CD14-positive monocyte (primary cell): ENCODE data around the gene DNMT3L. TPM values are rescaled to one million over a fixed set of nuclear protein-coding genes. Genes with fewer than 3 reads are reported as not detected.

Experiments
- DNase-seq, 3 donors: peaks; one replicate each; pipeline ENCODE4 v3.0.0-alpha.2; 2011 to 2022
- H2AFZ ChIP-seq: 2 replicates; pipeline ENCODE4 v1.6.0; 2012; ENCODE audit warnings: mild to moderate bottlenecking, low read depth, low read length, inconsistent platforms; ENCODE audit not compliant: insufficient read depth, poor library complexity, severe bottlenecking
- H3K27ac ChIP-seq, 2 donors: 1 replicate in 1 of 2; 2 replicates in 1 of 2; pipeline ENCODE4 v1.5.1; 2012 to 2013; ENCODE audit warnings: low read length in 2 of 2, control low read depth in 1 of 2, inconsistent platforms in 1 of 2, low read depth in 1 of 2, mild to moderate bottlenecking in 1 of 2
- H3K27me3 ChIP-seq, 2 donors: one replicate each; pipeline versions ENCODE4 v1.6.0 to v1.6.1; 2011 to 2013; ENCODE audit warnings: low read length in 2 of 2; ENCODE audit not compliant: control insufficient read depth in 2 of 2, insufficient read depth in 2 of 2
- H3K36me3 ChIP-seq, 2 donors: replicated peaks in 1 of 2; 1 replicate in 1 of 2; 2 replicates in 1 of 2; pipeline versions ENCODE4 v1.5.1 to v1.6.1; 2012 to 2013; ENCODE audit warnings: low read length in 2 of 2, control low read depth in 1 of 2, inconsistent platforms in 1 of 2, mild to moderate bottlenecking in 1 of 2; ENCODE audit not compliant: insufficient read depth in 2 of 2, control insufficient read depth in 1 of 2
- H3K4me1 ChIP-seq, 2 donors: 1 replicate in 1 of 2; 2 replicates in 1 of 2; pipeline versions ENCODE4 v1.5.1 to v1.6.1; 2012 to 2013; ENCODE audit warnings: low read length in 2 of 2, control low read depth in 1 of 2, inconsistent platforms in 1 of 2, mild to moderate bottlenecking in 1 of 2, moderate library complexity in 1 of 2; ENCODE audit not compliant: insufficient read depth in 2 of 2, control insufficient read depth in 1 of 2
- H3K4me2 ChIP-seq: replicated peaks from 2 replicates; pipeline ENCODE3; 2012; ENCODE audit warnings: low read length, moderate library complexity, mild to moderate bottlenecking; ENCODE audit not compliant: poor library complexity, severe bottlenecking; ENCODE audit errors: extremely low read depth
- H3K4me3 ChIP-seq, 3 experiments: fragments of 200-600 bp in 1 of 3; sonication (generic) in 1 of 3; replicated peaks in 1 of 3; 1 replicate in 2 of 3; 2 replicates in 1 of 3; pipeline ENCODE4 v1.5.1; 2011 to 2013; ENCODE audit warnings: low read length in 3 of 3, mild to moderate bottlenecking in 3 of 3, control low read depth in 2 of 3, low read depth in 2 of 3, inconsistent platforms in 1 of 3, moderate library complexity in 1 of 3
- H3K79me2 ChIP-seq: 2 replicates; pipeline ENCODE4 v1.6.0; 2012; ENCODE audit warnings: mild to moderate bottlenecking, control low read depth, inconsistent platforms, low read length, moderate library complexity; ENCODE audit not compliant: insufficient read depth
- H3K9ac ChIP-seq: 2 replicates; pipeline ENCODE4 v1.6.0; 2017; ENCODE audit warnings: low read length, mild to moderate bottlenecking; ENCODE audit not compliant: insufficient read depth, poor library complexity, severe bottlenecking
- H3K9me3 ChIP-seq, 2 donors: replicated peaks in 1 of 2; 1 replicate in 1 of 2; 2 replicates in 1 of 2; pipeline versions ENCODE4 v1.5.1 to v1.6.1; 2012 to 2013; ENCODE audit warnings: low read length in 2 of 2, control low read depth in 1 of 2; ENCODE audit not compliant: control insufficient read depth in 1 of 2, insufficient read depth in 1 of 2
- H4K20me1 ChIP-seq: 2 replicates; pipeline ENCODE4 v1.6.0; 2012; ENCODE audit warnings: mild to moderate bottlenecking, low read length, control low read depth, moderate library complexity; ENCODE audit not compliant: insufficient read depth
- H3K27ac Mint-ChIP-seq, 7 donors: one replicate each; pipeline ENCODE4 v1.8.0; 2020; ENCODE audit warnings: mild to moderate bottlenecking in 7 of 7, mixed read lengths in 7 of 7, moderate library complexity in 6 of 7, inconsistent platforms in 2 of 7
- H3K27me3 Mint-ChIP-seq, 3 donors: one replicate each; pipeline ENCODE4 v1.8.0; 2021 to 2022; ENCODE audit warnings: low read depth in 3 of 3, mild to moderate bottlenecking in 3 of 3, mixed read lengths in 3 of 3, moderate library complexity in 3 of 3, inconsistent platforms in 1 of 3
- H3K36me3 Mint-ChIP-seq, 2 donors: one replicate each; pipeline ENCODE4 v1.8.0; 2020; ENCODE audit warnings: mixed read lengths in 2 of 2, inconsistent platforms in 1 of 2, mild to moderate bottlenecking in 1 of 2
- H3K4me1 Mint-ChIP-seq: one replicate; pipeline ENCODE4 v1.8.0; 2020; ENCODE audit warnings: mild to moderate bottlenecking, mixed read lengths
- H3K4me3 Mint-ChIP-seq, 2 donors: one replicate each; pipeline ENCODE4 v1.8.0; 2020; ENCODE audit warnings: mild to moderate bottlenecking in 2 of 2, mixed read lengths in 2 of 2, moderate library complexity in 1 of 2
- H3K9me3 Mint-ChIP-seq, 7 donors: one replicate each; pipeline ENCODE4 v1.8.0; 2020 to 2022; ENCODE audit warnings: mixed read lengths in 7 of 7, mild to moderate bottlenecking in 6 of 7, moderate library complexity in 6 of 7, inconsistent platforms in 2 of 7
- CTCF ChIP-seq: fragments of 200-600 bp; IDR thresholded peaks from one replicate; pipeline ENCODE4 v1.8.0; 2022; ENCODE audit warnings: antibody characterized with exemption, mild to moderate bottlenecking
- WGBS: methylation state at CpG from one replicate; pipeline ENCODE4 v1.1.5; 2013; ENCODE audit warnings: missing lambda C conversion rate; ENCODE audit not compliant: insufficient coverage; 5-methylcytosine and 5-hydroxymethylcytosine counted together
- intact Hi-C, 2 donors: fragments of 100-400 bp; cut with micrococcal nuclease; formaldehyde crosslinking; loops; one replicate each; pipeline versions ENCODE4 v1.15.0 to v1.15.1; 2023
- polyA plus RNA-seq, 3 donors: library from polyadenylated mRNA; depleted of rRNA in 1 of 3; unstranded in 2 of 3; stranded (reverse) in 1 of 3; fragments of 300-500 nt in 2 of 3; fragments of >200 nt in 1 of 3; fragmentation: Illumina TruSeq in 2 of 3; gene quantifications; 1 replicate in 2 of 3; 2 replicates in 1 of 3; pipeline ENCODE4 v1.2.3, GENCODE V29; 2012 to 2021

DNMT3L gene
- polyA plus RNA-seq, 3 donors: not detected

GRCh38 chr21:44296103-44296519, 34.4 kb upstream of the DNMT3L start:
- no peak for TF ChIP-seq CTCF
- H3K4me1 Mint-ChIP-seq: peaks cover 22% of the 10 kb centered on the region
- Histone ChIP-seq H4K20me1 (peaks cover 8% of the 10 kb centered on the region), H3K4me1 (peaks cover 23 to 31% of the 10 kb centered on the region in 2 donors), H3K9ac (no peak overlapping the region), H3K4me2 (no peak overlapping the region), H3K27ac (no peak overlapping the region), H2AFZ (no peak overlapping the region), H3K9me3 (no peaks in the 10 kb centered on the region), H3K27me3 (peaks cover 0 to 2% of the 10 kb centered on the region in 2 donors), H3K36me3 (no peaks in the 10 kb centered on the region), H3K4me3 (no peak overlapping the region), H3K79me2 (peaks cover 10% of the 10 kb centered on the region)
- no peak overlapping the region for H3K27ac Mint-ChIP-seq
- H3K27me3 Mint-ChIP-seq: peaks cover 2 to 11% (median 4%) of the 10 kb centered on the region in 3 donors
- 63% methylated on average over 6 of the region's 12 CpGs for WGBS
- peaks cover 0 to 1% (median 0%) of the 10 kb centered on the region in 7 donors for H3K9me3 Mint-ChIP-seq
- intact Hi-C loops: no loop called here
- DNase-seq: no peak
- no peaks in the 10 kb centered on the region for H3K36me3 Mint-ChIP-seq
- H3K4me3 Mint-ChIP-seq: no peak overlapping the region

GRCh38 chr21:44295646-44296045, 33.9 kb upstream of the DNMT3L start:
- Histone ChIP-seq H3K4me1 (peaks cover 18 to 26% of the 10 kb centered on the region in 2 donors), H3K79me2 (peaks cover 5% of the 10 kb centered on the region), H3K4me3 (no peak overlapping the region), H4K20me1 (peaks cover 3% of the 10 kb centered on the region), H2AFZ (no peak overlapping the region), H3K27me3 (peaks cover 0 to 2% of the 10 kb centered on the region in 2 donors), H3K9ac (no peak overlapping the region), H3K4me2 (no peak overlapping the region), H3K27ac (no peak overlapping the region), H3K9me3 (no peaks in the 10 kb centered on the region), H3K36me3 (no peaks in the 10 kb centered on the region)
- Mint-ChIP-seq H3K36me3 (no peaks in the 10 kb centered on the region), H3K27me3 (peaks cover 3 to 11% (median 4%) of the 10 kb centered on the region in 3 donors), H3K4me1 (peaks cover 17% of the 10 kb centered on the region), H3K27ac (no peak overlapping the region), H3K9me3 (peaks cover 0 to 3% (median 0%) of the 10 kb centered on the region in 7 donors), H3K4me3 (no peak overlapping the region)
- TF ChIP-seq CTCF: no peak
- DNase-seq: no peak
- 60% methylated on average over 8 of the region's 10 CpGs for WGBS
- intact Hi-C loops: no loop called here
